ENCODE results near the gene IGFBP2.

Gene IGFBP2

GRCh38 chr2:216689397-216689796, 56.2 kb downstream of the IGFBP2 start:
- DNase-seq, result no peak

GRCh38 chr2:216690456-216690852, 57.2 kb downstream of the IGFBP2 start:
- no peak for DNase-seq

- peak; percentile 26 for DNase-seq
Observed at GRCh38 chr2:216690853-216691741, 57.9 kb downstream of the IGFBP2 start.

- peak; percentile 46 for DNase-seq
Observed at GRCh38 chr2:216692636-216693413, 59.6 kb downstream of the IGFBP2 start.

- DNase-seq, result no peak
Observed at GRCh38 chr2:216693414-216694080, 60.3 kb downstream of the IGFBP2 start.

GRCh38 chr2:216694082-216694825, 61.0 kb downstream of the IGFBP2 start:
- no peak for DNase-seq

GRCh38 chr2:216694826-216695217, 61.6 kb downstream of the IGFBP2 start:
- no peak for DNase-seq

GRCh38 chr2:216695401-216695821, 62.2 kb downstream of the IGFBP2 start, which contains the start of gene IGFBP5:
TSS of gene IGFBP5 (minus strand) at chr2:216695549. CDS start at chr2:216694775, 774 bp downstream.
- no peak for DNase-seq

- no peak for DNase-seq
Observed at GRCh38 chr2:216696321-216696720, 63.1 kb downstream of the IGFBP2 start.

GRCh38 chr2:216696751-216697560, 63.7 kb downstream of the IGFBP2 start:
- no peak for DNase-seq

- no peak for DNase-seq
Observed at GRCh38 chr2:216698293-216698692, 65.1 kb downstream of the IGFBP2 start.

- DNase-seq, result no peak
Observed at GRCh38 chr2:216698895-216699294, 65.7 kb downstream of the IGFBP2 start.

GRCh38 chr2:216700088-216700567, 66.9 kb downstream of the IGFBP2 start:
- no peak for DNase-seq

GRCh38 chr2:216700781-216701180, 67.6 kb downstream of the IGFBP2 start:
- no peak for DNase-seq

GRCh38 chr2:216701544-216701943, 68.3 kb downstream of the IGFBP2 start:
- no peak for DNase-seq

GRCh38 chr2:216702756-216703155, 69.5 kb downstream of the IGFBP2 start:
- DNase-seq, result no peak

GRCh38 chr2:216710551-216711301, 77.5 kb downstream of the IGFBP2 start:
- DNase-seq, result no peak

- no peak for DNase-seq
Observed at GRCh38 chr2:216711348-216711747, 78.1 kb downstream of the IGFBP2 start.

- no peak for DNase-seq
Observed at GRCh38 chr2:216713691-216714336, 80.6 kb downstream of the IGFBP2 start.

Data from CD4-positive, alpha-beta T cell treated with Interferon gamma for 1 hour (primary cell).